GM19438 (cell line): ENCODE data around the gene LRP8.

ENCODE experiments used
- ATAC-seq: cut with Tn5 transposase; IDR thresholded peaks from one replicate; pipeline ENCODE4 v1.9.1; 2021; ENCODE audit warnings: low read depth; ENCODE audit not compliant: unreplicated experiment

The LRP8 gene

DNA sequence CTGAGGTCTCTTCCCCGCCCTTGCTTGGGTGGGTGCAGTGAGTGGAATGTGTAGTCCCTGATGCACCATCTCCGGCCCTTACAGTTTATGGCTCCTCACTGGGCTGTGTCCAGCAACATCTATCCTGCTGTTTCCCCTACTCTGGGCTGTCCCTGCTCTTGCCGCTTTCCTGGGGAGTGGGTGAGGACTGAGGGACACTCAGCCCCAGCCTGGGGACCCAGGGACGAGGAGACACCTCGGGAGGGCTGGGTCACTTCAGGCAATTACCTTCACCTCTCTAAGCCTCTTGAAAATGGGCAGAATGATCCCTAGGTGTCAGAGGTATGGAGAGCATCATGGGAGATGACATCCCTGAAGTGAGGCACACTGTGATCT, 13.6 kb upstream of the LRP8 start:
- ATAC-seq, result no peak

DNA sequence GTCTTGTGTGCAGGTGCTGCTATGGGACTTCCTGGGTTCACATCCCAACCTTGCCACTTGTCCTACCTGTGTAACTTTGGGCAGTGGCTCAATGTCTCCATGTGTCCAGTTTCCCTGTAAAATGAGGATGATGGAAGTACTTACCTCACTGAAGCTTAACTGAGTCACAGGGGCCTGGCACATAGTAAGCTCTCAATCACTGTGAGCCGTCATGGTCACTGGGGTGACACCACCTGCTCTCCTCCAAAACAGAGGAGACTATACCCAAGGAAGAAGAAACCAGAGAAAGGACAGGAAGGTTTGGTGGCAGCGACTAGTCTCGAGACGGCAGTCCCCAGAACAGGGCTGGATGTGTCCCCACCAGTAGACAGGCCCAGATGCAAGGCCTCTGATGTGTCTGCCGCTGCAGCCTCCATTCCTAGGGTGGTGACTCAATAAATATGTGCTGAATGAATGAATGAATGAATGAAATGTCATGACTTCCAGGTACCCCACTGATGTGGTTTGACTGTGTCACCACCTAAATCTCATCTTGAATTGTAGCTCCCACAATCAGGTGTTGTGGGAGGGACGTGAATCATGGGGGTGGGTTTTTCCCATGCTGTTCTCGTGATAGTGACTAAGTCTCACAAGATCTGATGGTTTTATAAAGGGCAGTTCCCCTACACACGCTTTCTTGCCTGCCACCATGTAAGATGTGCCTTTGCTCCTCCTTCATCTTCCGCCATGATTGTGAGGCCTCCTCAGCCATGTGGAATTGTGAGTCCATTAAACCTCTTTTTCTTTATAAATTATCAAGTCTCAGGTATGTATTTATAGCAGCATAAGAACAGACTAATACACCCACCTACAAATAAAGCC, 13.0 kb upstream of the LRP8 start:
- no peak for ATAC-seq

DNA sequence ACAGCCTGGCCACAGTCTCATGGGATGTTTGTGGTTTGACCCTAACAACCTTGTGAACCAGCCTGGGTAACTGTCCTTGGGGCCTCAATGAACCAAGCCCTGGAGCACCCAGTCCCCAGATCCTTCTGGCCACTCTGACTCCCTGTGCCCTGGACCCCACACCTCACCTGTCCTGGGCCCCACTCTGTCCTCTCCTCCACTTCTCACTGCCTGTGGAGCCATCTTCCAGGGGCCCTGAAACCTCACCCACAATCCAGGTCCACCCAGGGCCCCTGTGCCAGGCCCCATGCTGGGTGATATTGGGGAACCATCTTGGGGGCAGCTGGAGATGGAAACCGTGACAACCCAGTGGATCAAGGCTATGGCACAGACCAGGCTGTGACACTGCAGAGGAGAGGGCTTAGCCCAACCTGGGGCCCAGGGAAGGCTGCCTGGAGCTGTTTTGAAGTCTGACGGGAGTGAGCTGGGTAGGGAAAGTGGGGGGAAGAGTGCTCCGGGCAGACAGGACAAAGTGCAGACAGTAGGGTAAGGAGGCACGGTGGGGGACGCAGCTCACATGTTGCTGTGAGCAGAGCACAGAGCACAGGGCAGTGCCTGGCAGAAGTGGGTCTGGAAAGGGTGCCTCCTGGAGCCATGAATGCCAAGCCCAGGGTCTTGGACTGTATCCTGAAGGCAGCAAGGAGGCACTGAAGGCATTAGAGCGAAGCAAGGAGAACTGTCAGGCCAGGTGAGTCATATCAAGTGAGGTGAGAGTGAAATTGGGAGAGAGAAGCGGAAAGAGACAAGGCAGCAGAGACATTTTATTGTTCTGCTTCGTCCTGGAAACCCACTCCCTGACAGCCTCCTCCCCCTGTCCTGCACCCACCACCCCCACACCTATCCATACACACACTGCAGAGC, 12.1 kb upstream of the LRP8 start:
- no peak for ATAC-seq

DNA sequence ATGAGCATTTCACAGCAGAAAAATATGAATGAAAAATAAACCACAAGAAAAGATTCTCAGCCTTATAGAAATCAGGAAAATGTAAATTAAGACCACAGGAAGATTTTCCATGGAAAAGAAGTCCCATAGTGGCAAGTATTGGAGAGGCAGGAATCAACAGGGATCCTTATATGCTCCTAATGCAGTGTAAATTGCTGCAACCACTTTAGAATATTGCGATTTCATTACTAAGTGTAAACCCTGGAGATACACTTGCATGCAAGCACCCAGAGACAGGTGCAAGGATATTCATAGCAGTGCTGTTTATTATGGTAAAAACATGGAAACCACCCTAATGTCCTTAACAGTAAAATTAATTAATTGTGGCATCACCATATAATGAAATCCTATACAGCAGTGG, 10.6 kb upstream of the LRP8 start:
- no peak for ATAC-seq

DNA sequence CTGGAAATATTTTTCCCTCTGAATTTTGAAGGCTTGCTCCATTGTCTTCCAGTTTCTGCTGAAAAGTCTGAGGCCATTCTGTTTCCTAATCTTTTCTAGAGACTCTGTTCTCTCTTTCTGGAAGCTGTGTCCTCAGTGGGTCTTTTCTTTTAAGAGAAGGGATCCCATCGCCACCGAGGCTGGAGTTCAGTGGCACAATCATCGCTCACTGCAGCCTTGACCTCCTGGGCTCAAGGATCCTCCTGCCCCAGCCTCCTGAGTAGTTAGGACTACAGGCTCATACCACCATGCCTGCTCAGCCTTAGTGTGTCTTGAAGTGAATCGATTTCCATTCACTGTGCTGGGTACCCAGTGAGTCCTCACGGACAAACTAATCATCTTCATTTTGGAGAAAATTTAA, 9.6 kb upstream of the LRP8 start:
- no peak for ATAC-seq

DNA sequence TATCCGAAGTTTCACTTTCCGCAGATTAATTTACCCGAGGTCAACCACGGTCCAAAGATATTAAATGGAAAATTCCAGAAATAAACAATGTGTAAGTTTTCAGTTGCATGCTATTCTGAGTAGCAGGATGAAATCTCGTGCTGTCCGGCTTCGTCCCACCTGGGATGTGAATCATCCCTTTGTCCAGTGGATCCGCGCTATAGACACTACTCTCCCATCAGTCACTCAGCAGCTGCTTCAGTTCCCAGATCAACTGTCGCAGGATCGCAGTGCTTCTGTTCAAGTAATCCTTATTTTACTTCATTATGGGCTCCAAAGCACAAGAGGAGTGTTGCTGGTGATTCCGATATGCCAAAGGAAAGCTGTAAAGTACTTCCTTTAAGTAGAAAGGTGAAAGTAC, 8.3 kb upstream of the LRP8 start:
- no peak for ATAC-seq

DNA sequence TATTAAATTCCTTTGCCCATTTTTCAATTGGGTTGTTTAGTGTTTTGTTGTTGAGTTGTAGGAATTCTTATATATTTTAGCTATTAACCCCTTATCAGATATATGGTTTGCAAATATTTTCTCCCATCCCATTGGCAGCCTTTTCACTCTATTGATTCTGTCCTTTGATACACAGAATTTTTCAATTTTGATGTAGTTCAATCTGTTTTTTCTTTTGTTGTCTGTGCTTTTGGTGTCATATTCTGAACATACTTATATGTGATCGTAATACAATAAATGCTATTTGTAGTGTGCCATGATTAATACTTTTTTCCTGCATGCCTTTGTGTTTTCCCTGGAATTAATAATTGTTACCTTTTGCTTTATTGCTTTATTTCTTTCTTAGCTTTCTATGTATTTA, 7.8 kb upstream of the LRP8 start:
- no peak for ATAC-seq

DNA sequence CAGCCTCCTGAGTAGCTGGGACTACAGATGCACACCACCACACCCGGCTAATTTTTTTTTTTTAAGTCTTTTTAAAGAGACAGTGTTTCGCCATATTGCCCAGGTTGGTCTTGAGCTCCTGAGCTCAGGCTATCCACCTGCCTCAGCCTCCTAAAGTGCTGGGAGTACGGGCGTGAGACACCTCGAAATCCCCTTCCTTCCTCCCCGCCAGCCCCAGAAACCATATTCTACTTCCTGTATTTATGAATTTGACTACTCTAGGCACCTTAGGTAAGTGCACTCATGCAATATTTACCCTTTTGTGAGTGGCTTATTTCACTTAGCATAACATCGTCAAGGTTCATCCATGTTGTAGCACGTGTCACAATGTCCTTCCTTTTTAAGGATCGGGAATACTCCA, 6.9 kb upstream of the LRP8 start:
- ATAC-seq, result no peak

DNA sequence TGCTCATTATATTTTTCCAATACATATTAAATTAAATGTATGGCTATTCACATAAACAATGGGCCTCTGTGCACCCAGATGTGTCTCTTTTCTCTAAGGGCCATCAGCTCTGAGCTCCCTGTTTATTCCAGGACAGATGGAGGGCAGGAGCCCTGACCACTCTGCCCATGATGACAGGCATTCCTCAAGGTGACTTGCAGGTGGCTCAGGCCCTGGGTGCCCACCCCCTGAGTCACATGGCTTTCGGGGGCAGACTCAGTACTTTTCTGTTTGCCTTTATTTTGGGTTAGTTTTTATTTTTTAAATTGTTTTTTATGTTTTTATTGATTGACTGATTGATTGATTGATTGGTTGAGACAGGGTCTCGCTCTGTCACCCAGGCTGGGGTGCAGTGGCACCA, 6.4 kb upstream of the LRP8 start:
- no peak for ATAC-seq

DNA sequence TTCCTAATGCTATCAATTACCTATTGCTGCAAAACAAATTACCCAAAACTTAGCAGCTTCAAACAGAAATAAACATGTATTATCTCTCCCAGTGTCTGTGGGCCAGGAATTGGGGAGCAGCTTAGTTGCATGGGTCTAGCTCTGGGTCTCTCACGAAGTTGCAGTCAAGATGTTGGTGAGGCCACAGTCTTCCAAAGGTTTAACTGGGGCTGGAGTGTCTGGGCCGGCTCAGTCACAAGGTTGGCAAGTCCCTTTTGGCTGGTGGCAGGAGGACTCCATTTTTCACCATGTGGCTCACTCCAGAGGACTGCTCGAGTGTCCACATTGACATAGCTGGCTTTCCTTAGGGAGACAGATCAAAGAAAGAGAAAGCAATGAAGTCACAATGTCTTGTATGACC, 5.0 kb upstream of the LRP8 start:
- ATAC-seq, result no peak

DNA sequence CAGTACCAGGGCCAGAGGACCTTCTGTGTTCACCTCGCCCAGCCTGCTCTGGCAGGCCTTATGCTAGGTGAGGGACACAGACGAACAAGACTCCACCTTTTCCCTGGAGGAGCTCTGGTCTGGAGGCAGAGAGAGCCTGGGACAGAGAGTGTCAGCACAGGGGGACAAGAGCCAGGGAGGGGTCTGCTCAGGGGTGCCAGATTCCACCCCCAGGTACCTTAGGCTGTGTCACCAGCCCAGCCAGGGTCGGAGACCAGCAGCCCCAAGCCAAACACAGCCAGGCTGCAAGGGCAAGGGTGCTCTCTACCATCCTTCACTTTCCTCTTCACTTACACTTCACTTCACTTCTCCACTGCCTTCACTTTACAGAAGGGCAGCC, 4.3 kb upstream of the LRP8 start:
- no peak for ATAC-seq

DNA sequence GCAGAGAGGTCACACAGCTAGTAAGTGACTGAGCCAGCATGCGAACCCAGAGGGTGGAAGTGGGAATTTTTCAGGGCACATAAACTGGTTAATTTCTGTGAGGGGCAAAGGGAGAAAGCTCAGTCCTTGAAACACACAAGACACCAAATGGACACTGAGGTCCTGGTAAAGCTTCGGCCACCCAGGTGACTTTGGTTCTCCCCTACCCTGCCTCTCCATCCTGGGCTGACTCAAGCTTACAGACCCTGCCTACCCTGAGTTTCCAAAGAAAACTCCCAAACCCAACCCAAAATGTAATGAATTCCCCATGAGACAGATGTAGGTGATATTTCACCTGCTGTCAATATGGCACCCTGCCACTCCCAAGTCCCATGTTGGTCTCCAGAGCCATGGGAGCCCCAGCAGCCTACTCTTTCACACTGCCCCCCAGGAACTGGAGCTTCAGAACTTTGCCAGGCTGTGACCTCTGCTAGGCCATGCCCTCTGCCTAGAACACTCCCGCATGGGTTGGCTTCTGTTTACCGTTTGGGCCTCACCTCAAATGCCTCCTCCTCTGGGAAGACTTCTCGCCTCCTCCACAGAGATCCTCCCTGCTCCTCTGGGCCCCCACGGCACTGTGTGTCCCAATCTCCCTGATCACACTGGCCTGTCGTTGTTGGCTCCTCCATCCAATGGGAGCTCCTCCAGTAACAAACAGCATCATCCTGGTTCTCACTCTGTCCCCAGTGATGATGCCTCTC, 3.7 kb upstream of the LRP8 start:
- no peak for ATAC-seq

DNA sequence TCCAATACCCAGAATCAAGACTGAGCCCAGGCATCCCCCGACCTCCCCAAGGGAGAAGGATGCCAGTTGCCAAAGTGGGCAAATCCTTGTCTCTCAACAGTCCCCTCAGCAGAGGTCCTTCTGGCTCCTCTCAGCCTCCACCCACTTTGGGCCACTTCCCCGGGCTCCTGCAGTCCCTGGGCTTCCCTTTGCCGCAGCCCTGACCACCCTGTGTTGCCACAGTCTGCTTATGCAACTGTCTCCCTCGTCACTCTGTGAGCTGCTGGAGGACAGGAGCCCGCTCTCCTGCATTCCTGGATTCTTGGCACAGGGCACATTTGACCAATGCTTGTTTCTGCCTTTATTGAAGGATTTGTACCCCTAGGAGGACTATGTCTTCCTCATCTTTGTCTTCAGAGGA, 2.9 kb upstream of the LRP8 start:
- no peak for ATAC-seq

DNA sequence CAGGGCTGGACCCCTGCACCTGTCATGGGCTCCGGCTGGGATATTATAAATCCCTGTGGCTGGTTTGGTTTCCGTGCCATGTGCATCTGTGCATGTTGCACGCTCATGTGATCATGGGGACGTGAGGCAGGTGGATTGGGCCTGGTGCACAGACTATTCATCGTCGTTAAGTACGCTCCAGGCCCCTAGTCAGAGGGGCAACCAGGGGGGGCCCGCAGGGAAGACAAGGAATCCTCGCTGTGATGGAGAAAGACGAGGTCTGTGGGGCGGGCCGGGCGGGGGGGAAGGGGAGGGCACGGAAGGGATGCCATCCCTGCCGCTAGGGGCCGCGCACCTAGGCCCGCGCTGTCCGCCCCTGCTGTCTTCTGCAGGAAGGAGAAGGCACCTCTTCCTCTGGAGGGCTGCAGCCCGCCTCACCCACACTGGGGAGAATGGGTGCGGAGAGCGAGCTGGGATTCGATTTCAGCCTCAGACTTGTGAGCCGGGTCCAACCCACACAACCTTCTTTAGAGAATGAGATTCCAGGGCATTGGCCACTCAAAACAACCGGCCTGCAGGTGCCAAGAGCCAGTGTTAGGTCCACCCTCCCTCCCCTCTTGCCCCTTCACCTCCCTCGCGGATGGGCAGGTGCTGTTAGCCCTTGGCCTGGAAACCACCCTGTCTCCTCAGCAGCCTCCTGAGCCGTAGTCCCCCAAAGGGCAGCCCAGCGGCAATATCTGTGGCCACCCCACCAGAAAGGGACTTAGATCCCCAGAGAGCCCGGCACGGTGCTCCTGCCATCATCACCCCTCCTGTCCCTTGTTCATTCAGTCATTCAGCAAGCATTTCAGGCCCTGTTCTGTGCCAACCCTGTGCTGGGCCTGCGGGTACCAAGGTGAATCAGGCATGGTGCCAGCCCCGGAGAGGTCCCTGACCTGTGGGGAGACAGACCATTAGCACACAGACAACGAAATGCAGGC, 950 bp upstream of the LRP8 start:
- ATAC-seq, result no peak

DNA sequence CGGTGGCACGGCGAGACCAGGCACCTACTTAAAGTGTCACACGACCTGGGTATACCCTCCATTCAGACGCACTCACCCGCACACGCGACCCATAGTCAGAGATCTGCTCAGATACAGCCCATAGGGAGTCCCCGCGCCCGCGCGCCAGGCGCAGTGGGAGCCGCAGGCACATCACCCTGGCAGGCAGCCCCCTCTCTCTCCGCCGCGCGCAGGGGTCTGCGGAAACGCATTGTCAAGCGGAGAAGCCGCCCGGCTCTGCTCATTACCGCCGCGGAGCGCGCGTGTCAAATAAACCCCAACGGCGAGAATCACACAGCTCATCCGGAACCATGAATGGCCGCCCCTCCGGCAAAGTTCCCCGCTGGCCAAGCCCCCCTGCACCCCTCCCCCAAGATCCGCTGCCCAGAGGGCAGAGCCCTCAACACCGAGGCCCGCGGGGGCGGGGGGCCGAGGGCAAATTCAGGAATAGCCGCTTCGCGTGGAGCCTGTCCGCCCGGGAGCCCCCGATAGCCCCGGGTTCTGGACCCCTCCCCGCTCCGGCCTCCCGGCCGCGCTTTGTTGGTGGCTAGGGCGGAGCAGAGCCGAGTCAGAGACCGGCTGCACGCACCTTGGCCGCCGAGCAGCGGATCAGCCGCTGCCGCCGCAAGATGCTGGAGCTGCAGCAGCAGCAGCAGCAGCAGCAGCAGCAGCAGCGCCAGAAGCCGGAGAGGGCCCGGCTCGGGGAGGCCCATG, 522 bp downstream of the LRP8 start:
- no peak for ATAC-seq

DNA sequence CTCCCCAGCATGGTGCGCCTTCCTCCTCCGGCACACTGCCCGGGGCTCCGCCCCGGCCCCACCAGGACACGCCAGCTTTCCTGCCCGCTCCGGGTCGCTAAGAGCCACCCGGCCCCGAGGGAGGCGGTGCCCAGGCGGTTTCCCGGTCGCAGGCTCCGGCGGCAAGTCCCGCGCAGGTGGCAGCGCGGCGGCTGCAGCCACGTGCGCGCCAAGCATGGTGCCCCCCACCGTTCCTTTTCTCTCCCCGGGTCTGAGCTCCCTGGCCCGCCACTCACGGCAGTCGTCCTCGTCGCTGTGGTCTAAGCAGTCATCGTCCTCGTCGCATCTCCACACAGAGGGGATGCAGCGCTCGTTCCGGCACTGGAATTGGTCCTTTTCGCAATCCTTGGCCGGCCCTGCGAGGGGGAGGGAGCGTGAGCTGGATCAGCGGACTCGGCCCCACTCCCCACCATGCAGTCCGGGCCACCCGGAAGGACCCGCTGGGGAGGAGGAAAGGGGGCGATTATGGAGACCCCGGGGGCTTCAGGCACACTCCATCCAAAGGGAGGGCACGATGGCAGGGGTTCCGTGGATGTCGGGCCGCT, 1.2 kb downstream of the LRP8 start:
- ATAC-seq, result peak; percentile 34

DNA sequence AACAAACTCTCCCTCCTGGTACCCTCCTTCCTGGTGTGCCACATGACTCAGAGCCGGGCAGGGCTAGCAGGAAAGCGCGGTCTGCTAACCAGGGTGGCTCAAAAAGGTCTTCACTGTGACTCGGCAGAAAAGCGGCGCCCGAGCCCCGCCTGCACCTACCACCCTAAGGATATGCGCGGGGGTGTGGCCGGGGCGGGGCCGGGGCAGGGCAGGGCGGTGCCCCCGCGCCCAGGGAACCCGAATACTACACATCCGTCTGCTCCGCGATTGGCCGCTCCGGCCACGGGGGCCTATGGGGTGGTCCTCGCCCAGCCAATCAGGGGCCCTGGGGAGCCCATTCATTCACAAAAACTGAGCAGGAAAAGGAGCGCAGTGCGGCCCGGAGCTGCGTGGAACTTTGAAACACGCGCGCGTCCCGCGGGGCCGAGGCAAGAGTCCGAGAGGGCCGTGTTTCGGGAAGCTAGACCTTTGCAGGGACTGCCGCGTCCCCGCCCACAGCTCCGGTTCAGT, 1.7 kb downstream of the LRP8 start:
- ATAC-seq, result peak; percentile 80

DNA sequence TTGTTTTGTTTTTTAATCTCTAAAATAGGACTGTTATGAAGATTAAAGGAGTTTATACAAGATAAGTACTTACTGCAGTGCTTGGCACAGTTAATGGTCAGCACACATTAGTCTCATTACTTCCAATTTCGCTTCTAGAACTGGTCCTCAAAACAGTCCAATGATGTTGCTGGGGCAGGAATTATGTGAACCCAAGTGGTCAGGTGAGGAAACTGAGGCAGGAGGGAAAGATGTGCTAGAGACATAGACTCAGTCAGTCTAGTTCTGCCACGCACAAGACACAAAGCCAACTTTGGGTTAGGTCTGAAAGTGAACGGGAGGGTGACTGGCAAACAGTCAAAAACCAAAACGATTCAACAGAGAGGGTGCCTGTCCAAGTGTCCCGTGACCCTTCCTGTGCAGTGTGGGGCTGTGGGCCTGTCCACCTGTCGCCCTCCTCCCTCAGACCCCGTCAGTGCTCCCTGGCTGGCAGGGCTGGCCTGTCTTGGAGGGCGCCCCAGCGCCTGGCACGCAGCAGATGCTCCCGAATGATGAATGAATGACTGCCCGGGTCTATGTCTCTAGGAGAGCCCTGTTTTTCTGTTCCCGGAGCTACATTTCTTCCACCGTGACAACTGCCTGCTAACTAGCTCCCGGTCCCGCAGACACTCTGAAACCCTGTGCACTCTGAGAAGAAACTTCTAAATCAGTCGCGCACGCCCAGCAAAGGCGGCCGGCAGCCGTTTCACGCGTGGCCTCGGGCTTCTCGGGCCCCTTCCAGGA, 2.4 kb downstream of the LRP8 start:
- no peak for ATAC-seq
